Measurements from ENCODE around the gene PDE3A.

- TF ChIP-seq POLR2AphosphoS5 (IDR thresholded peaks at IDR 0.05) (no peak), POLR2A (IDR thresholded peaks at IDR 0.05) (no peak)
- TF ChIP-seq, protein P1, sequence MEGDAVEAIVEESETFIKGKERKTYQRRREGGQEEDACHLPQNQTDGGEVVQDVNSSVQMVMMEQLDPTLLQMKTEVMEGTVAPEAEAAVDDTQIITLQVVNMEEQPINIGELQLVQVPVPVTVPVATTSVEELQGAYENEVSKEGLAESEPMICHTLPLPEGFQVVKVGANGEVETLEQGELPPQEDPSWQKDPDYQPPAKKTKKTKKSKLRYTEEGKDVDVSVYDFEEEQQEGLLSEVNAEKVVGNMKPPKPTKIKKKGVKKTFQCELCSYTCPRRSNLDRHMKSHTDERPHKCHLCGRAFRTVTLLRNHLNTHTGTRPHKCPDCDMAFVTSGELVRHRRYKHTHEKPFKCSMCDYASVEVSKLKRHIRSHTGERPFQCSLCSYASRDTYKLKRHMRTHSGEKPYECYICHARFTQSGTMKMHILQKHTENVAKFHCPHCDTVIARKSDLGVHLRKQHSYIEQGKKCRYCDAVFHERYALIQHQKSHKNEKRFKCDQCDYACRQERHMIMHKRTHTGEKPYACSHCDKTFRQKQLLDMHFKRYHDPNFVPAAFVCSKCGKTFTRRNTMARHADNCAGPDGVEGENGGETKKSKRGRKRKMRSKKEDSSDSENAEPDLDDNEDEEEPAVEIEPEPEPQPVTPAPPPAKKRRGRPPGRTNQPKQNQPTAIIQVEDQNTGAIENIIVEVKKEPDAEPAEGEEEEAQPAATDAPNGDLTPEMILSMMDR (IDR thresholded peaks at IDR 0.05), result no peak
Observed at GRCh38 chr12:20722142-20722541, 353.8 kb downstream of the PDE3A start.

Measured in transverse colon (tissue), 4 donors.